Sigmoid colon (tissue), 7 donors: ENCODE measurements around the gene IFIT2. TPM values are rescaled to one million over a fixed set of nuclear protein-coding genes. Genes with fewer than 3 reads are reported as not detected.

Experiments used
- DNase-seq: peaks from one replicate; pipeline ENCODE4 v3.0.0-alpha.2; 2019
- H3K27ac ChIP-seq, 4 donors: fragments of 200-600 bp; sonication (generic); one replicate each; pipeline ENCODE4 v1.5.1; 2016 to 2019; ENCODE audit warnings: mild to moderate bottlenecking in 1 of 4
- H3K27me3 ChIP-seq, 3 donors: fragments of 200-600 bp; sonication (generic); one replicate each; pipeline ENCODE4 v1.5.1; 2019; ENCODE audit warnings: mild to moderate bottlenecking in 1 of 3
- H3K36me3 ChIP-seq, 4 donors: fragments of 200-600 bp; sonication (generic); one replicate each; pipeline ENCODE4 v1.5.1; 2016 to 2019
- H3K4me1 ChIP-seq, 4 donors: fragments of 200-600 bp; sonication (generic); one replicate each; pipeline ENCODE4 v1.5.1; 2017 to 2019
- H3K4me3 ChIP-seq, 4 donors: fragments of 200-600 bp; sonication (generic); one replicate each; pipeline ENCODE4 v1.5.1; 2017 to 2019; ENCODE audit warnings: mild to moderate bottlenecking in 2 of 4, moderate library complexity in 1 of 4
- H3K9me3 ChIP-seq, 4 donors: fragments of 200-600 bp in 3 of 4; sonication (generic) in 3 of 4; one replicate each; pipeline versions ENCODE4 v1.5.1 to v1.6.1; 2013 to 2019
- CTCF ChIP-seq, 4 experiments: fragments of 450-650 bp in 3 of 4; fragments of 200-600 bp in 1 of 4; IDR thresholded peaks; one replicate each; pipeline ENCODE4 v1.5.1; 2016 to 2019; ENCODE audit warnings: antibody characterized with exemption in 4 of 4, mild to moderate bottlenecking in 3 of 4, moderate library complexity in 2 of 4
- EP300 ChIP-seq, 4 donors: sonication (generic); formaldehyde crosslinking; IDR thresholded peaks; one replicate each; pipeline ENCODE4 v1.6.1; 2017; ENCODE audit warnings: antibody characterized with exemption in 4 of 4
- POLR2A ChIP-seq, 2 donors: fragments of 450-650 bp; IDR thresholded peaks; one replicate each; pipeline ENCODE4 v1.6.1; 2016; ENCODE audit warnings: antibody characterized with exemption in 2 of 2, mild to moderate bottlenecking in 2 of 2, moderate library complexity in 2 of 2
- POLR2AphosphoS5 ChIP-seq, 4 donors: sonication (generic); formaldehyde crosslinking; IDR thresholded peaks; one replicate each; pipeline ENCODE4 v1.6.1; 2017; ENCODE audit warnings: antibody characterized with exemption in 4 of 4
- WGBS, 2 donors: extraction: QIAGEN DNeasy Blood & Tissue Kit; methylation state at CpG; one replicate each; pipeline ENCODE4 v1.1.7; 2013; 5-methylcytosine and 5-hydroxymethylcytosine counted together
- intact Hi-C: fragments of 100-400 bp; cut with DNase I; formaldehyde crosslinking; loops from one replicate; pipeline ENCODE4 v1.15.1; 2023
- polyA plus RNA-seq, 3 donors: library from polyadenylated mRNA; stranded (reverse); fragments of 200-250 nt; gene quantifications; one replicate each; pipeline ENCODE4 v1.2.3, GENCODE V29; 2013
- total RNA-seq, 4 donors: library from RNA; depleted of rRNA; stranded (reverse); fragments of >200 nt; gene quantifications; one replicate each; pipeline ENCODE4 v1.1.0, GENCODE V29; 2016
- donor health status: healthy with polysubstance abuse.
- donor health status: Bipolar disorder and iron deficiency.
- donor health status: healthy.

Gene IFIT2
- total and polyA plus RNA-seq, 7 donors, result 2.0 to 13.9 (median 3.9) TPM

GRCh38 chr10:89275383-89275782 is 26.5 kb upstream of the IFIT2 start:
- Histone ChIP-seq H3K9me3 (no peaks in the 10 kb centered on the region), H3K4me3 (no peak overlapping the region), H3K36me3 (no peaks in the 10 kb centered on the region), H3K4me1 (peaks cover 0 to 51% (median 32%) of the 10 kb centered on the region in 4 donors), H3K27me3 (no peaks in the 10 kb centered on the region), H3K27ac (peak overlapping the region in 2 of 4 donors; percentile 22 to 69)
- WGBS, 2 donors, result 85 to 87% methylated on average over 6 of the region's 6 CpGs
- no peak for TF ChIP-seq POLR2A (IDR thresholded peaks at IDR 0.05)
- no peak for TF ChIP-seq EP300 (IDR thresholded peaks at IDR 0.05)
- TF ChIP-seq CTCF (IDR thresholded peaks at IDR 0.05), result no peak
- no peak for TF ChIP-seq POLR2AphosphoS5 (IDR thresholded peaks at IDR 0.05)
- DNase-seq, result no peak
- intact Hi-C loops, result no loop called here

GRCh38 chr10:89278034-89278535 is 23.8 kb upstream of the IFIT2 start:
- Histone ChIP-seq H3K4me1 (peaks cover 0 to 58% (median 37%) of the 10 kb centered on the region in 4 donors), H3K9me3 (no peaks in the 10 kb centered on the region), H3K36me3 (no peaks in the 10 kb centered on the region), H3K4me3 (no peak overlapping the region), H3K27ac (peak overlapping the region; percentile 70 to 87 (median 82)), H3K27me3 (no peaks in the 10 kb centered on the region)
- TF ChIP-seq POLR2AphosphoS5 (IDR thresholded peaks at IDR 0.05), result peak; percentile 16 to 79 (median 50)
- peak in 2 of 4 donors; percentile 18 to 59 for TF ChIP-seq EP300 (IDR thresholded peaks at IDR 0.05)
- no peak for TF ChIP-seq CTCF (IDR thresholded peaks at IDR 0.05)
- intact Hi-C loops, result no loop called here
- 39 to 52% methylated on average over 1 of the region's 1 CpG for WGBS, 2 donors
- peak; percentile 79 for DNase-seq

- no peaks in the 10 kb centered on the region for H3K9me3 ChIP-seq
- no peak for TF ChIP-seq POLR2AphosphoS5 (IDR thresholded peaks at IDR 0.05)
- no peak for TF ChIP-seq EP300 (IDR thresholded peaks at IDR 0.05)
- TF ChIP-seq POLR2A (IDR thresholded peaks at IDR 0.05), result no peak
- TF ChIP-seq CTCF (IDR thresholded peaks at IDR 0.05), result no peak
- no peaks in the 10 kb centered on the region for H3K36me3 ChIP-seq
- H3K4me1 ChIP-seq, result peaks cover 0 to 64% (median 46%) of the 10 kb centered on the region in 4 donors
- intact Hi-C loops, result no loop called here
- H3K27me3 ChIP-seq, result no peaks in the 10 kb centered on the region
- DNase-seq, result no peak
- peak overlapping the region; percentile 24 to 87 (median 82) for H3K27ac ChIP-seq
- no peak overlapping the region for H3K4me3 ChIP-seq
Measured at GRCh38 chr10:89278900-89279392, 22.9 kb upstream of the IFIT2 start.

GRCh38 chr10:89279421-89279869 is 22.4 kb upstream of the IFIT2 start:
- H3K36me3 ChIP-seq, result no peaks in the 10 kb centered on the region
- DNase-seq, result no peak
- no peaks in the 10 kb centered on the region for H3K9me3 ChIP-seq
- H3K4me3 ChIP-seq, result no peak overlapping the region
- H3K27me3 ChIP-seq, result no peaks in the 10 kb centered on the region
- intact Hi-C loops, result no loop called here
- WGBS, 2 donors, result 76 to 86% methylated on average over 1 of the region's 1 CpG
- peaks cover 0 to 64% (median 50%) of the 10 kb centered on the region in 4 donors for H3K4me1 ChIP-seq
- H3K27ac ChIP-seq, result peak overlapping the region in 3 of 4 donors; percentile 78 to 87 (median 86)
- no peak for TF ChIP-seq POLR2AphosphoS5 (IDR thresholded peaks at IDR 0.05)
- no peak for TF ChIP-seq EP300 (IDR thresholded peaks at IDR 0.05)
- TF ChIP-seq CTCF (IDR thresholded peaks at IDR 0.05), result no peak
- TF ChIP-seq POLR2A (IDR thresholded peaks at IDR 0.05), result no peak

GRCh38 chr10:89280508-89280907 is 21.3 kb upstream of the IFIT2 start:
- Histone ChIP-seq H3K36me3 (no peaks in the 10 kb centered on the region), H3K27ac (peak overlapping the region in 1 of 4 donors; percentile 86), H3K4me1 (peaks cover 0 to 64% (median 51%) of the 10 kb centered on the region in 4 donors), H3K4me3 (no peak overlapping the region), H3K9me3 (no peaks in the 10 kb centered on the region), H3K27me3 (no peaks in the 10 kb centered on the region)
- WGBS, 2 donors, result 92 to 94% methylated on average over 3 of the region's 3 CpGs
- intact Hi-C loops, result no loop called here
- no peak for DNase-seq
- TF ChIP-seq POLR2AphosphoS5 (IDR thresholded peaks at IDR 0.05), result no peak
- TF ChIP-seq CTCF (IDR thresholded peaks at IDR 0.05), result no peak
- TF ChIP-seq POLR2A (IDR thresholded peaks at IDR 0.05), result no peak
- no peak for TF ChIP-seq EP300 (IDR thresholded peaks at IDR 0.05)
